Ovary (tissue), 3 donors: ENCODE results near the gene MSH3.
"Not testable (repeated sequence)": the region's sequence is repeated elsewhere in the genome, so short reads cannot be mapped to it uniquely, and the experiment has no call there.

Experiments
- CTCF ChIP-seq, 3 donors: fragments of 450-650 bp in 2 of 3; fragments of 200-600 bp in 1 of 3; IDR thresholded peaks; one replicate each; pipeline versions ENCODE4 v1.5.1 to v1.8.0; 2016 to 2022; ENCODE audit warnings: antibody characterized with exemption in 3 of 3, mild to moderate bottlenecking in 1 of 3
- EP300 ChIP-seq: sonication (generic); formaldehyde crosslinking; IDR thresholded peaks from one replicate; pipeline ENCODE4 v1.6.1; 2017; ENCODE audit warnings: antibody characterized with exemption
- POLR2A ChIP-seq: fragments of 450-650 bp; IDR thresholded peaks from one replicate; pipeline ENCODE4 v1.6.1; 2017; ENCODE audit warnings: antibody characterized with exemption, mild to moderate bottlenecking, moderate library complexity
- donor health status: DM: no; HTN: no; CAD: no.

GRCh38 chr5:80783751-80784150 lies 129.3 kb downstream of the MSH3 start:
- TF ChIP-seq CTCF (IDR thresholded peaks at IDR 0.05); POLR2A; EP300: not testable (repeated sequence)
